Mucosa of rectum (tissue), 2 donors: Measurements from ENCODE around the gene BANF2.
A peak's percentile ranks its signal among the peaks of the same experiment; 100 is the strongest.

Experiments used
- H3K27ac ChIP-seq, 2 donors: one replicate each; pipeline ENCODE4 v1.7.0; 2013; ENCODE audit warnings: inconsistent platforms in 2 of 2, low read depth in 2 of 2, low read length in 2 of 2
- H3K27me3 ChIP-seq, 2 donors: one replicate each; pipeline ENCODE4 v1.7.0; 2013; ENCODE audit warnings: low read length in 2 of 2; ENCODE audit not compliant: control insufficient read depth in 2 of 2, insufficient read depth in 2 of 2
- H3K36me3 ChIP-seq, 2 donors: one replicate each; pipeline ENCODE4 v1.7.0; 2013; ENCODE audit warnings: low read length in 2 of 2; ENCODE audit not compliant: control insufficient read depth in 2 of 2, insufficient read depth in 2 of 2
- H3K4me1 ChIP-seq, 2 donors: one replicate each; pipeline ENCODE4 v1.7.0; 2013; ENCODE audit warnings: low read length in 2 of 2, mild to moderate bottlenecking in 1 of 2; ENCODE audit not compliant: control insufficient read depth in 2 of 2, insufficient read depth in 2 of 2
- H3K4me3 ChIP-seq, 2 donors: one replicate each; pipeline ENCODE4 v1.7.0; 2013; ENCODE audit warnings: low read length in 2 of 2
- H3K9ac ChIP-seq, 2 donors: one replicate each; pipeline ENCODE4 v1.7.0; 2013; ENCODE audit warnings: low read length in 2 of 2, low read depth in 1 of 2, mild to moderate bottlenecking in 1 of 2
- H3K9me3 ChIP-seq, 2 donors: one replicate each; pipeline ENCODE4 v1.7.0; 2013; ENCODE audit warnings: low read length in 2 of 2; ENCODE audit not compliant: control insufficient read depth in 2 of 2
- donor health status: healthy.
- donor health status: Normal muscosa, but diverticular disease.

The BANF2 gene

GRCh38 chr20:17716331-17716730 lies 16.6 kb downstream of the BANF2 start:
- H3K9me3 ChIP-seq = no peaks in the 10 kb centered on the region
- H3K27me3 ChIP-seq = no peaks in the 10 kb centered on the region
- H3K36me3 ChIP-seq = no peaks in the 10 kb centered on the region
- H3K9ac ChIP-seq = no peak overlapping the region
- H3K4me3 ChIP-seq = no peak overlapping the region
- H3K27ac ChIP-seq = no peak overlapping the region
- H3K4me1 ChIP-seq = peaks cover 0 to 2% of the 10 kb centered on the region in 2 donors

DNA sequence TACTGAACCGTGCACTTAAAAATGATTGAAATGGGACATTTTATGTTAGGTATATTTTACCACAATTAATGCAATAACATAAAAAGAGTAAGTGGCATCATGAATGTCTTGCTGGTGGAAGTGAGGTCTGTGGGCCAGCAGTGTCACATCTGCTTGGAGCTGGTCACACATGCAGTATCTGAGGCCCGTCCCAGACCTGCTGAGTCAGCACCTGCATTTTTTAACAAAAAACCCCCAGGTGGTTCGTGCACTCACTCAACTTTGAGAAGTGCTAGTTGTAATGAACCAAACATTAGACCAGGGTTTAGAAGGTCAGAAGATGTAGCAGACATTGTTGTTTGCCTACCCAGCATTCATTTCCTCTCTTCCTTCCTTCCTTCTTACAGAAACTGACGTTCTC lies 21.0 kb downstream of the BANF2 start:
- Histone ChIP-seq H3K27ac (no peak overlapping the region), H3K4me3 (no peak overlapping the region), H3K27me3 (no peaks in the 10 kb centered on the region), H3K9me3 (no peaks in the 10 kb centered on the region), H3K4me1 (no peaks in the 10 kb centered on the region), H3K9ac (no peak overlapping the region), H3K36me3 (no peaks in the 10 kb centered on the region)

GRCh38 chr20:17721802-17722486 lies 22.2 kb downstream of the BANF2 start:
- Histone ChIP-seq H3K4me1 (no peaks in the 10 kb centered on the region), H3K27me3 (no peaks in the 10 kb centered on the region), H3K27ac (peak overlapping the region in 1 of 2 donors; percentile 36), H3K36me3 (no peaks in the 10 kb centered on the region), H3K4me3 (peak overlapping the region in 1 of 2 donors; percentile 6), H3K9me3 (no peaks in the 10 kb centered on the region), H3K9ac (no peak overlapping the region)

DNA sequence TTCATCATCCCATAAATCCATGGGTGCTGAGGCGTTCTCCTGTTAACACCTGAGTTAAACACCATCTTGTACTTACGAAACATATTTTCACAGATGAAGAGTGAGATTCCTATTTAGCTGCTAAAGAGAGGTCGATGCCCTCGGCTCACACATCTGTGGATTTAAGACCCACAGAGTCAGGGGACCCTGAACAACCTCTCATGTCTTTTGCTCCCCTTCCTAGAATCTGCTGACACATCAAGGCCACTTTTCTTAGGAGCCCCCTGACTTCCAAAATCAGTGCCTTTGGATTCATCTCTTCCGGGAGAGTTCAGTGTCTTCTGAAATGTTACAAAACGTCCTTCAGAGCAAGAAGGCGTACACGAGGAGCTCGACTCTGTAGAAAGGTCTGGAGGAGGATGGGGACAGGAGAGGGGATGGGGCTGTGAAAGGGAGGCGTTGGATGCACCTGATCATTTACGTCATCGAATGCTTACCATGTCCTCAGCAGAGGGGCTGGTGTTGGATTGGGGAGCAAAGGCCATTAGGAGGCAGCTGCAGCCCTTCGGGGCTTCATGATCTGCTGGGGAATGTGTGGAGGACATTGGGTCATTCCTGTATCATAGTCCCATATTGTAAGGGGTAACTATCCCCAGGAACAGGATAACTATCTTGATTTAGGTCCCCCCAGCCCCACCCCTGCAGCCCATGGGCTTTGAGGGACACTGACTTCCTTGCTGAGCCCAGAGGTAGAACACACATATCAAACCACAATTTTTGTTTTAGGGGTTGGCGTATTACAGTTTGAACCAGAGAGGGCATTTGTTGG lies 22.9 kb downstream of the BANF2 start:
- peak overlapping the region in 1 of 2 donors; percentile 30 for H3K27ac ChIP-seq

GRCh38 chr20:17723301-17723691 lies 23.5 kb downstream of the BANF2 start:
- H3K27me3 ChIP-seq = no peaks in the 10 kb centered on the region
- H3K4me1 ChIP-seq = no peaks in the 10 kb centered on the region
- no peak overlapping the region for H3K4me3 ChIP-seq
- no peak overlapping the region for H3K9ac ChIP-seq
- H3K9me3 ChIP-seq = no peaks in the 10 kb centered on the region
- H3K36me3 ChIP-seq = no peaks in the 10 kb centered on the region
- H3K27ac ChIP-seq = no peak overlapping the region

More for the DNA sequence above, 22.9 kb downstream of the BANF2 start:
- Histone ChIP-seq H3K27me3 (no peaks in the 10 kb centered on the region), H3K4me1 (no peaks in the 10 kb centered on the region), H3K4me3 (no peak overlapping the region), H3K9me3 (no peaks in the 10 kb centered on the region), H3K36me3 (no peaks in the 10 kb centered on the region), H3K9ac (no peak overlapping the region)

DNA sequence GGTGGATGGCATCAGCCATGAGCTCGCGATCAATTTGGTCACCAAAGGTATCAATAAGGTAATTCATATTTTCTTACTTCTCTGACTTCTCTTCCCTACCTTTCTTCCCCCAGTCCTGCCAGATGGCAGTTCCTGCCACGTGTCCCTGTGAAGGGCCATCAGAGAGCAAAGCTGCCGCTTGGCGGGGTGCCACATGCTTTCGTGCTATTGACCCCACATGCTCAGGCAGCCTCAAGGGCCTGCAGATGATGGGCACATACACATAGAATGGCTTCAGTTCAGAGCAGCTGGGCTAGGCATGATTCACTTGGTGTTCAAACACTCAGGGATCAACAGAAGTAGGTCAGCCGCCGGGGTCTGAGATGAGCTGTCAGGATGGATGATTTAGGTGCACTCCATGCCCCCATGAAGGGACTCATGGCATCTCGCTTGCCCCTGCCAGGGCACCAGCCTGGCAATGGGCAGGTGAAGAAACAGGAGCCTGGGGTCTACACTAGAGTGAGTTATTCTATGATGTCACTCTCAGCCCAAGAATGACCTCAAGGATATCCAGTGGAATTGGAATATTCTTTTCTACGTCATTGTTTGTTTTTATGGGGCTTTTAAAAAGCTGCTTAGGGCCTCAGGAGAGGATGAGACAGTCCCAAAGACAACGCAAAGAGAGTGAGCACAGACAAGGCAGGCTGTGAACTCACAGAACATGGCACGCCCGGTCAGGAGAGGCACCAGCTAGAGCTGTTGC lies 25.5 kb downstream of the BANF2 start:
- H3K36me3 ChIP-seq = no peaks in the 10 kb centered on the region
- no peaks in the 10 kb centered on the region for H3K9me3 ChIP-seq
- no peaks in the 10 kb centered on the region for H3K27me3 ChIP-seq
- H3K4me1 ChIP-seq = no peaks in the 10 kb centered on the region
- no peak overlapping the region for H3K9ac ChIP-seq
- no peak overlapping the region for H3K4me3 ChIP-seq
- no peak overlapping the region for H3K27ac ChIP-seq

GRCh38 chr20:17726902-17727301 lies 27.1 kb downstream of the BANF2 start:
- Histone ChIP-seq H3K4me1 (no peaks in the 10 kb centered on the region), H3K36me3 (no peaks in the 10 kb centered on the region), H3K9me3 (no peaks in the 10 kb centered on the region), H3K9ac (no peak overlapping the region), H3K27ac (no peak overlapping the region), H3K27me3 (no peaks in the 10 kb centered on the region), H3K4me3 (no peak overlapping the region)

DNA sequence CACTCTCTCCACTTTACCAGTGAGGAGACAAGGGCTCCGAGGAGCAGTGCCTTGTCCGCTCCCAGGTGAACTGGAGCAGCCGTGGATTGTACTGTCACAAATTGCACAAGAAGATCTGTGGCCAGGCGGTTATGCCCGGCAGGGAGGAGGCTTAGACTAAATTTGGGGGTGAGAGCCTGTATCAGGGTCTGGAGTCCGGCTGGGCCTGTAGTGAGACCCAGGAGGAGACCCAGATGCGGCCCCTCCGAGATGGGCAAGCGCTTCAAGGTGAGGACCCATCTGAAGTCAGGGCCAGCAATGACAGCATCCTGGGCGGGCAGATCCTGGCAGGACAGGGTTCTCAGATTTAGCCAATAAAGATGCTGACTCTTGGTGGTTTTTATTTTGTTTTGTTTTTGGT lies 27.6 kb downstream of the BANF2 start:
- H3K27me3 ChIP-seq = no peaks in the 10 kb centered on the region
- H3K9me3 ChIP-seq = no peaks in the 10 kb centered on the region

DNA sequence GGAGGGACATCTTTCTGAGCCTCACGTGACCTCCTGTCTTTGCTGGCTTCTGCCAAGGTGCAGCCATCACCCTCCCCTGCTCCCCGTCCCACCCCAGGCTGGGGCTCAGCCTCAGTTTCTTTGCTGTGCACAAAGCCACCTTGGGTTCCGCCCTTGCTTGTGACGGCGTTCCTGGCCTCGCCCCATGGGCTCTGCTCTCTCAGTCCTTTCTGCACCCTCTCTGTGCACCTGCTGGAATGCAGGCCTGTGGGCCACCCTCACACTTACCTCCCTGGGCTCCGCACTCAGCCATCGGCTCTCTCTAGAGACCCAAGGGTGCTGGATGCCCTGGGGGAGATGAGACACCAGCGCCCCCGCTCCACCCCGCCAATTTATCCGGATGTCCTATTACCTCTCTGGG lies 28.3 kb downstream of the BANF2 start:
- H3K9ac ChIP-seq = no peak overlapping the region
- H3K4me1 ChIP-seq = no peaks in the 10 kb centered on the region
- H3K36me3 ChIP-seq = no peaks in the 10 kb centered on the region
- H3K4me3 ChIP-seq = no peak overlapping the region
- no peaks in the 10 kb centered on the region for H3K9me3 ChIP-seq
- H3K27ac ChIP-seq = no peak overlapping the region
- no peaks in the 10 kb centered on the region for H3K27me3 ChIP-seq

More for the DNA sequence above, 27.6 kb downstream of the BANF2 start:
- Histone ChIP-seq H3K4me1 (no peaks in the 10 kb centered on the region), H3K4me3 (no peak overlapping the region), H3K36me3 (no peaks in the 10 kb centered on the region), H3K27ac (no peak overlapping the region), H3K9ac (no peak overlapping the region)

DNA sequence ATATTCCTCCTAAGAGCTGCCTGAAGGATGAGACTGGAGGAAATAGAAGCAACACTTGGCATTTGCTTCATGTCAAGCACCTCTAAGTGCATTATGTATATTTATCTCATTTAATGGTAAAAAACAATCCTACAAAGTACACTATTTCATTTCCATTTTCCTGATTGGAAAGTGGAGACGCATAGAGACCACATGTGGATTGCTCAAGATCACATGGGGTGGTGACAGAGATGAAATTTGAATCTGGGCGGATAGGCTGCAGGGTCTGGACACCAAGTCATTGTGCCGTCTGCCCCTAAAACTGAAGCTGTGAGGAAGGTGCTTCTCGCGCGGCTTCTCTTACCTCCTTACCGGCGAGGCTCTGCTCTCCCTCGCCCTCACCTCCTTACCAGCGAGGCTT lies 30.3 kb downstream of the BANF2 start:
- Histone ChIP-seq H3K9ac (no peak overlapping the region), H3K36me3 (no peaks in the 10 kb centered on the region), H3K27ac (no peak overlapping the region), H3K27me3 (no peaks in the 10 kb centered on the region), H3K4me1 (peaks cover 0 to 5% of the 10 kb centered on the region in 2 donors), H3K9me3 (no peaks in the 10 kb centered on the region), H3K4me3 (no peak overlapping the region)
